Fibroblast of lung (primary cell): ENCODE data around the gene IRF5. TPM values are rescaled to one million over a fixed set of nuclear protein-coding genes. Genes with fewer than 3 reads are reported as not detected.

ENCODE experiments used
- DNase-seq, 2 donors: peaks; one replicate each; pipeline versions ENCODE4 v3.0.0 to v3.0.0-alpha.2; 2010; ENCODE audit warnings: low read depth in 2 of 2
- H2AFZ ChIP-seq: 2 replicates; pipeline ENCODE4 v1.5.1; 2012; ENCODE audit warnings: low read length, control low read depth, inconsistent platforms
- H3K27ac ChIP-seq: 2 replicates; pipeline ENCODE4 v1.5.1; 2011; ENCODE audit warnings: low read length, control low read depth; ENCODE audit not compliant: insufficient read depth
- H3K27me3 ChIP-seq: 2 replicates; pipeline ENCODE4 v1.5.1; 2011; ENCODE audit warnings: mild to moderate bottlenecking, low read length; ENCODE audit not compliant: control insufficient read depth, insufficient read depth
- H3K36me3 ChIP-seq: 2 replicates; pipeline ENCODE4 v1.5.1; 2011; ENCODE audit warnings: low read length; ENCODE audit not compliant: control insufficient read depth, insufficient read depth
- H3K4me1 ChIP-seq: 2 replicates; pipeline ENCODE4 v1.5.1; 2011; ENCODE audit warnings: low read length; ENCODE audit not compliant: control insufficient read depth, insufficient read depth; ENCODE audit errors: extremely low read depth
- H3K4me2 ChIP-seq: 2 replicates; pipeline ENCODE4 v1.5.1; 2011; ENCODE audit warnings: low read length, control low read depth; ENCODE audit not compliant: insufficient read depth; ENCODE audit errors: extremely low read depth
- H3K4me3 ChIP-seq, 4 experiments: fragments of 200-600 bp in 1 of 4; sonication (generic) in 1 of 4; replicated peaks in 1 of 4; 2 replicates each; pipeline ENCODE4 v1.5.1; 2011 to 2016; ENCODE audit warnings: low read length in 4 of 4, low read depth in 3 of 4, mild to moderate bottlenecking in 3 of 4, control low read depth in 2 of 4, inconsistent platforms in 1 of 4, mixed read lengths in 1 of 4; ENCODE audit not compliant: insufficient read depth in 1 of 4; ENCODE audit errors: control extremely low read depth in 1 of 4
- H3K79me2 ChIP-seq: 2 replicates; pipeline ENCODE4 v1.5.1; 2012; ENCODE audit warnings: mild to moderate bottlenecking, low read length, inconsistent platforms; ENCODE audit not compliant: control insufficient read depth, insufficient read depth
- H3K9ac ChIP-seq: 2 replicates; pipeline ENCODE4 v1.5.1; 2011; ENCODE audit warnings: mild to moderate bottlenecking, low read length, control low read depth; ENCODE audit not compliant: insufficient read depth
- H3K9me3 ChIP-seq: 2 replicates; pipeline ENCODE4 v1.5.1; 2012; ENCODE audit warnings: low read depth, low read length; ENCODE audit not compliant: control insufficient read depth, insufficient read depth
- H4K20me1 ChIP-seq: 2 replicates; pipeline ENCODE4 v1.5.1; 2011; ENCODE audit warnings: low read length; ENCODE audit not compliant: control insufficient read depth, insufficient read depth; ENCODE audit errors: extremely low read depth
- CTCF ChIP-seq, 2 donors: IDR thresholded peaks in 1 of 2; conservative IDR thresholded peaks in 1 of 2; 1 replicate in 1 of 2; 2 replicates in 1 of 2; pipeline ENCODE4 v1.5.1; 2011 to 2012; ENCODE audit warnings: low read length in 2 of 2, control low read depth in 1 of 2, inconsistent platforms in 1 of 2, low read depth in 1 of 2, mild to moderate bottlenecking in 1 of 2
- EZH2 ChIP-seq: IDR thresholded peaks from 2 replicates; pipeline ENCODE4 v1.5.1; 2012; ENCODE audit warnings: low read length, control low read depth, mild to moderate bottlenecking; ENCODE audit errors: missing control alignments
- polyA minus RNA-seq: library from RNA; depleted of rRNA, polyadenylated mRNA; stranded (reverse); fragments of >200 nt; gene quantifications from 2 replicates; pipeline ENCODE4 v1.2.3, GENCODE V29; 2011; ENCODE audit warnings: low replicate concordance
- polyA plus RNA-seq, 2 donors: library from polyadenylated mRNA; depleted of rRNA in 1 of 2; stranded (reverse) in 1 of 2; unstranded in 1 of 2; fragments of >200 nt; gene quantifications; 2 replicates each; pipeline ENCODE4 v1.2.1, GENCODE V29; 2011 to 2012; ENCODE audit warnings: missing spikeins in 1 of 2
- total RNA-seq: library from RNA; depleted of rRNA; stranded (reverse); fragments of >200 nt; gene quantifications from 2 replicates; pipeline ENCODE4 v1.2.1, GENCODE V29; 2014

Gene IRF5
- 0.33 TPM in 1 of 2 replicates, not detected in the other for total RNA-seq
- 0.06 TPM in 1 of 2 replicates, not detected in the other for polyA plus RNA-seq
- not detected in 2 replicates for polyA plus RNA-seq (2012)
- 1.8 TPM in 1 of 2 replicates, not detected in the other for polyA minus RNA-seq

- no peak for TF ChIP-seq EZH2
- TF ChIP-seq CTCF (conservative IDR thresholded peaks at IDR 0.05 in 1 of 2, IDR thresholded peaks at IDR 0.05 in 1 of 2; ENCODE audit: low read depth in 1 of 2, low read length in 2 of 2): no peak
- no peak for DNase-seq
- H3K36me3 ChIP-seq: no peaks in the 10 kb centered on the region
- H3K9ac ChIP-seq: no peak within 1 kb of the TSS
- H4K20me1 ChIP-seq: no peaks in the 10 kb centered on the region
- H2AFZ ChIP-seq: peak within 1 kb of the TSS; percentile 33
- peaks cover 36% of the 10 kb centered on the region for H3K27me3 ChIP-seq
- H3K27ac ChIP-seq: no peak within 1 kb of the TSS
- peak within 1 kb of the TSS; percentile 26 to 39 (median 34) for H3K4me3 ChIP-seq
- no peaks in the 10 kb centered on the region for H3K9me3 ChIP-seq
- H3K4me2 ChIP-seq: peak within 1 kb of the TSS; percentile 80
- no peaks in the 10 kb centered on the region for H3K79me2 ChIP-seq
- H3K4me1 ChIP-seq: no peaks in the 10 kb centered on the region
These were observed at the start of gene IRF5 for GRCh38 chr7:128937647-128938543. Gene IRF5 (plus strand): TSS chr7:128937927. CDS start chr7:128942082, 4,155 bp downstream.

GRCh38 chr7:128888039-128888755, 49.5 kb upstream of the IRF5 start:
- Histone ChIP-seq H3K79me2 (no peaks in the 10 kb centered on the region), H3K9ac (no peak overlapping the region), H3K27ac (no peak overlapping the region), H3K9me3 (no peaks in the 10 kb centered on the region), H3K36me3 (no peaks in the 10 kb centered on the region), H3K4me2 (no peak overlapping the region), H3K4me3 (no peak overlapping the region), H3K4me1 (no peaks in the 10 kb centered on the region), H2AFZ (no peak overlapping the region), H4K20me1 (no peaks in the 10 kb centered on the region), H3K27me3 (no peaks in the 10 kb centered on the region)
- no peak for TF ChIP-seq EZH2
- TF ChIP-seq CTCF (conservative IDR thresholded peaks at IDR 0.05 in 1 of 2, IDR thresholded peaks at IDR 0.05 in 1 of 2; ENCODE audit: low read depth in 1 of 2, low read length in 2 of 2): no peak
- DNase-seq: no peak

GRCh38 chr7:128888756-128889095, 49.0 kb upstream of the IRF5 start:
- DNase-seq: no peak
- TF ChIP-seq EZH2: no peak
- H4K20me1 ChIP-seq: no peaks in the 10 kb centered on the region

More at GRCh38 chr7:128888756-128889095, 49.0 kb upstream of the IRF5 start:
- Histone ChIP-seq H3K27me3 (no peaks in the 10 kb centered on the region), H3K4me1 (no peaks in the 10 kb centered on the region), H3K36me3 (no peaks in the 10 kb centered on the region), H3K4me2 (no peak overlapping the region), H3K9me3 (no peaks in the 10 kb centered on the region), H3K27ac (no peak overlapping the region), H3K79me2 (no peaks in the 10 kb centered on the region), H3K4me3 (no peak overlapping the region), H2AFZ (no peak overlapping the region), H3K9ac (no peak overlapping the region)
